Measurements from ENCODE around the gene OR5B3. TPM values are rescaled to one million over a fixed set of nuclear protein-coding genes. Genes with fewer than 3 reads are reported as not detected.

OR5B3 gene
- total and polyA plus RNA-seq, 2 donors (not counting 3 experiments of a cell fraction or from before 2014, with no cell fraction given) = not detected

DNA sequence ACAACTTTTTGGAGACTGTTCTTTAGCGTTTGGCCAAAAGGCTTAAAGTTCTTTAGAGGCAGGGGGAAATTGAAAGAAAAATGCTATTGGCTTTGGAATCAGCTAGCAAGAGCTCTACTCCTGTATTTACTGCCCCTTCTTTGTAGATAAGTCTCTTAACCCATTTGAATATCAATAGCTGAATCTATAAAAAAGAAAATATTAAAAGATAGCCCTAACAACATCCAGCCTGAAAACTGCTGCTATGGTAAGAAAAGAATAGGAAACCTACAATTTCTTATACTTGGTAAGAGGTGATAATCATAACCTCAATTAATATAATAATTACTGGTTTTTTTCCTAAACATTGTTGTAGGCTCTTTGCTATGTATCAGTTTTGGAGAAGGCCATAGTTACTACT lies 35.5 kb upstream of the OR5B3 start, which contains the start of gene OR5B12:
Gene OR5B12, minus strand, starts transcription at position 101 of the 400 bp plus-strand sequence. CDS start 2,085 bp downstream, outside the sequence.
- dilution Hi-C loops (cut with MboI; ENCODE audit: extremely low pct_ligation_motif_present, low sequenced_read_pairs) = no loop called here
- POLR2A ChIA-PET = no interaction called here

GRCh38 chr11:58438486-58438885 lies 31.8 kb upstream of the OR5B3 start:
- FAIRE-seq = no peak
- dilution Hi-C loops (cut with MboI; ENCODE audit: extremely low pct_ligation_motif_present, low sequenced_read_pairs) = no loop called here

More for the DNA sequence above, 35.5 kb upstream of the OR5B3 start, which contains the start of gene OR5B12:
- no peak within 1 kb of the TSS for H3K4me2 ChIP-seq (ENCODE audit: insufficient read depth, low read length)
- no peaks in the 10 kb centered on the region for H3K9me3 ChIP-seq (replicated peaks; ENCODE audit: control insufficient read depth, insufficient read depth, low read length)
- H3K27me3 ChIP-seq (ENCODE audit: control insufficient read depth in 2 of 2, insufficient read depth in 2 of 2, low read length in 2 of 2) = no peaks in the 10 kb centered on the region
- TF ChIP-seq JUN (IDR thresholded peaks at IDR 0.05; ENCODE audit: borderline replicate concordance, insufficient read depth, insufficient read length, low read depth) (no peak), POLR2AphosphoS5 (IDR thresholded peaks at IDR 0.05; ENCODE audit: insufficient read depth, low read depth, low read length) (no peak), EZH2 (IDR thresholded peaks at IDR 0.05; ENCODE audit: borderline replicate concordance, low read depth, low read length, severe bottlenecking) (no peak)
- no peak within 1 kb of the TSS for H3K4me3 ChIP-seq (replicated peaks in 1 of 3; ENCODE audit: insufficient read depth in 1 of 3, low read depth in 1 of 3, low read length in 3 of 3)
- H3K9ac ChIP-seq (replicated peaks; ENCODE audit: extremely low read depth, insufficient read depth, low read length) = no peak within 1 kb of the TSS
- FAIRE-seq = no peak
- H3K4me1 ChIP-seq (ENCODE audit: control insufficient read depth, extremely low read depth, insufficient read depth, low read length) = no peaks in the 10 kb centered on the region
- H4K20me1 ChIP-seq (replicated peaks; ENCODE audit: control insufficient read depth, extremely low read depth, insufficient read depth, low read length) = no peaks in the 10 kb centered on the region
- no peak for DNase-seq (ENCODE audit: low read depth, low spot score)
- no TSS peak for BruUV-seq (replicated peaks)
- intact Hi-C loops (cut with micrococcal nuclease) = no loop called here
- no peaks in the 10 kb centered on the region for H3K9me1 ChIP-seq (replicated peaks; ENCODE audit: control insufficient read depth, extremely low read depth, insufficient read depth, low read length)
- CTCF ChIA-PET = no interaction called here
- no peak within 1 kb of the TSS for H2AFZ ChIP-seq (ENCODE audit: low read depth, low read length)
- H3K79me2 ChIP-seq (ENCODE audit: control insufficient read depth, insufficient read depth, low read length) = no peaks in the 10 kb centered on the region
- no peaks in the 10 kb centered on the region for H3K36me3 ChIP-seq (ENCODE audit: control insufficient read depth in 2 of 2, extremely low read depth in 1 of 2, insufficient read depth in 2 of 2, low read length in 2 of 2)
- no peak within 1 kb of the TSS for H3K27ac ChIP-seq (ENCODE audit: insufficient read depth, low read depth, low read length)

More at GRCh38 chr11:58438486-58438885, 31.8 kb upstream of the OR5B3 start:
- TF ChIP-seq MAX (IDR thresholded peaks at IDR 0.05; ENCODE audit: insufficient read depth, insufficient read length) = no peak
- TF ChIP-seq MYC (IDR thresholded peaks at IDR 0.05; ENCODE audit: low read depth, low read length) = no peak
- TF ChIP-seq, protein P1, sequence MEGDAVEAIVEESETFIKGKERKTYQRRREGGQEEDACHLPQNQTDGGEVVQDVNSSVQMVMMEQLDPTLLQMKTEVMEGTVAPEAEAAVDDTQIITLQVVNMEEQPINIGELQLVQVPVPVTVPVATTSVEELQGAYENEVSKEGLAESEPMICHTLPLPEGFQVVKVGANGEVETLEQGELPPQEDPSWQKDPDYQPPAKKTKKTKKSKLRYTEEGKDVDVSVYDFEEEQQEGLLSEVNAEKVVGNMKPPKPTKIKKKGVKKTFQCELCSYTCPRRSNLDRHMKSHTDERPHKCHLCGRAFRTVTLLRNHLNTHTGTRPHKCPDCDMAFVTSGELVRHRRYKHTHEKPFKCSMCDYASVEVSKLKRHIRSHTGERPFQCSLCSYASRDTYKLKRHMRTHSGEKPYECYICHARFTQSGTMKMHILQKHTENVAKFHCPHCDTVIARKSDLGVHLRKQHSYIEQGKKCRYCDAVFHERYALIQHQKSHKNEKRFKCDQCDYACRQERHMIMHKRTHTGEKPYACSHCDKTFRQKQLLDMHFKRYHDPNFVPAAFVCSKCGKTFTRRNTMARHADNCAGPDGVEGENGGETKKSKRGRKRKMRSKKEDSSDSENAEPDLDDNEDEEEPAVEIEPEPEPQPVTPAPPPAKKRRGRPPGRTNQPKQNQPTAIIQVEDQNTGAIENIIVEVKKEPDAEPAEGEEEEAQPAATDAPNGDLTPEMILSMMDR (IDR thresholded peaks at IDR 0.05; ENCODE audit: extremely low read depth in 1 of 2, insufficient read depth in 1 of 2, low read depth in 1 of 2, low read length in 2 of 2) = no peak
- TF ChIP-seq POLR2AphosphoS5 (IDR thresholded peaks at IDR 0.05; ENCODE audit: insufficient read depth, low read depth, low read length) = no peak
- no peak for TF ChIP-seq JUN (IDR thresholded peaks at IDR 0.05; ENCODE audit: borderline replicate concordance, insufficient read depth, insufficient read length, low read depth)
- no peak for TF ChIP-seq POLR2A (IDR thresholded peaks at IDR 0.05; ENCODE audit: low read depth, low read length)
- TF ChIP-seq EZH2 (IDR thresholded peaks at IDR 0.05; ENCODE audit: borderline replicate concordance, low read depth, low read length, severe bottlenecking) = no peak
- TF ChIP-seq GATA2 (IDR thresholded peaks at IDR 0.05; ENCODE audit: insufficient read depth, insufficient read length, low read depth, low read length) = no peak
- no peak for TF ChIP-seq FOS (IDR thresholded peaks at IDR 0.05; ENCODE audit: borderline replicate concordance, insufficient read depth, low read length)
- no peak overlapping the region for H3K4me2 ChIP-seq (ENCODE audit: insufficient read depth, low read length)
- POLR2A ChIA-PET = no interaction called here
- no peaks in the 10 kb centered on the region for H3K4me1 ChIP-seq (ENCODE audit: control insufficient read depth, extremely low read depth, insufficient read depth, low read length)
- no peak overlapping the region for H3K27ac ChIP-seq (ENCODE audit: insufficient read depth, low read depth, low read length)
- no TSS peak for BruUV-seq (replicated peaks)
- H3K9ac ChIP-seq (replicated peaks; ENCODE audit: extremely low read depth, insufficient read depth, low read length) = no peak overlapping the region
- H3K9me3 ChIP-seq (replicated peaks; ENCODE audit: control insufficient read depth, insufficient read depth, low read length) = no peaks in the 10 kb centered on the region
- no peaks in the 10 kb centered on the region for H4K20me1 ChIP-seq (replicated peaks; ENCODE audit: control insufficient read depth, extremely low read depth, insufficient read depth, low read length)
- H3K36me3 ChIP-seq (ENCODE audit: control insufficient read depth in 2 of 2, extremely low read depth in 1 of 2, insufficient read depth in 2 of 2, low read length in 2 of 2) = no peaks in the 10 kb centered on the region
- CTCF ChIA-PET = no interaction called here
- no peaks in the 10 kb centered on the region for H3K79me2 ChIP-seq (ENCODE audit: control insufficient read depth, insufficient read depth, low read length)
- intact Hi-C loops (cut with micrococcal nuclease) = no loop called here
- no peaks in the 10 kb centered on the region for H3K9me1 ChIP-seq (replicated peaks; ENCODE audit: control insufficient read depth, extremely low read depth, insufficient read depth, low read length)
- no peaks in the 10 kb centered on the region for H3K27me3 ChIP-seq (ENCODE audit: control insufficient read depth in 2 of 2, insufficient read depth in 2 of 2, low read length in 2 of 2)
- H3K4me3 ChIP-seq (replicated peaks in 1 of 3; ENCODE audit: insufficient read depth in 1 of 3, low read depth in 1 of 3, low read length in 3 of 3) = no peak overlapping the region
- no peak overlapping the region for H2AFZ ChIP-seq (ENCODE audit: low read depth, low read length)
- no peak for DNase-seq (ENCODE audit: low read depth, low spot score)

Measured in endothelial cell of umbilical vein (primary cell).